Testis (tissue), 3 donors: ENCODE data around the gene AMY2B. TPM values are rescaled to one million over a fixed set of nuclear protein-coding genes. Genes with fewer than 3 reads are reported as not detected.

Experiments
- DNase-seq: peaks from one replicate; pipeline ENCODE4 v3.0.0-alpha.2; 2019
- H3K27ac ChIP-seq, 2 donors: fragments of 200-600 bp; sonication (generic); one replicate each; pipeline ENCODE4 v1.5.1; 2019
- H3K27me3 ChIP-seq: fragments of 200-600 bp; sonication (generic); one replicate; pipeline ENCODE4 v1.5.1; 2019
- H3K36me3 ChIP-seq: fragments of 200-600 bp; sonication (generic); one replicate; pipeline ENCODE4 v1.5.1; 2017; ENCODE audit warnings: low read depth; ENCODE audit errors: missing control alignments
- H3K4me1 ChIP-seq: fragments of 200-600 bp; sonication (generic); one replicate; pipeline ENCODE4 v1.5.1; 2019
- H3K4me3 ChIP-seq, 2 donors: fragments of 200-600 bp; sonication (generic); one replicate each; pipeline ENCODE4 v1.5.1; 2017 to 2019
- H3K9me3 ChIP-seq: fragments of 200-600 bp; sonication (generic); one replicate; pipeline ENCODE4 v1.5.1; 2017
- POLR2A ChIP-seq: fragments of 450-650 bp; IDR thresholded peaks from one replicate; pipeline ENCODE4 v1.6.1; 2017; ENCODE audit warnings: antibody characterized with exemption, mild to moderate bottlenecking, moderate library complexity
- WGBS, 2 donors: methylation state at CpG; one replicate each; pipeline ENCODE4 v1.1.5; 2018; 5-methylcytosine and 5-hydroxymethylcytosine counted together
- intact Hi-C: fragments of 100-400 bp; cut with DNase I; formaldehyde crosslinking; loops from one replicate; pipeline ENCODE4 v1.15.1; 2023; ENCODE audit warnings: low total_unique reads
- polyA plus RNA-seq: library from polyadenylated mRNA; stranded (reverse); fragments of 350-450 nt; fragmentation: Illumina TruSeq; extraction: RNeasy Lipid Tissue Mini Kit (QIAGEN cat#74804); gene quantifications from one replicate; pipeline ENCODE4 v1.2.3, GENCODE V29; 2014; ENCODE audit warnings: low read depth, low replicate concordance; ENCODE audit not compliant: insufficient read depth
- total RNA-seq, 2 donors: library from RNA; depleted of rRNA; stranded (reverse); fragments of >200 nt; gene quantifications; one replicate each; pipeline ENCODE4 v1.2.3, GENCODE V29; 2016
- TF ChIP-seq, protein P1 (sequence below), 3 experiments: fragments of 450-650 bp in 2 of 3; fragments of 200-600 bp in 1 of 3; sonication (generic) in 1 of 3; IDR thresholded peaks; one replicate each; pipeline ENCODE4 v1.5.1; 2016 to 2019; ENCODE audit warnings: antibody characterized with exemption in 3 of 3, mild to moderate bottlenecking in 2 of 3, moderate library complexity in 1 of 3

Gene AMY2B
- total and polyA plus RNA-seq, 3 donors from 2014 or later, result 6.6 to 19.4 (median 16.0) TPM

GRCh38 chr1:103529746-103530145 lies 41.6 kb upstream of the AMY2B start:
- no peak overlapping the region for H3K27ac ChIP-seq
- no peak overlapping the region for H3K4me3 ChIP-seq
- H3K36me3 ChIP-seq, result no peaks in the 10 kb centered on the region
- no peaks in the 10 kb centered on the region for H3K9me3 ChIP-seq
- 78 to 84% methylated on average over 8 of the region's 8 CpGs for WGBS, 2 donors
- H3K4me1 ChIP-seq, result peaks cover 4% of the 10 kb centered on the region
- intact Hi-C loops, result no loop called here
- H3K27me3 ChIP-seq, result no peaks in the 10 kb centered on the region
- DNase-seq, result no peak
- no peak for TF ChIP-seq POLR2A
- TF ChIP-seq, protein P1, sequence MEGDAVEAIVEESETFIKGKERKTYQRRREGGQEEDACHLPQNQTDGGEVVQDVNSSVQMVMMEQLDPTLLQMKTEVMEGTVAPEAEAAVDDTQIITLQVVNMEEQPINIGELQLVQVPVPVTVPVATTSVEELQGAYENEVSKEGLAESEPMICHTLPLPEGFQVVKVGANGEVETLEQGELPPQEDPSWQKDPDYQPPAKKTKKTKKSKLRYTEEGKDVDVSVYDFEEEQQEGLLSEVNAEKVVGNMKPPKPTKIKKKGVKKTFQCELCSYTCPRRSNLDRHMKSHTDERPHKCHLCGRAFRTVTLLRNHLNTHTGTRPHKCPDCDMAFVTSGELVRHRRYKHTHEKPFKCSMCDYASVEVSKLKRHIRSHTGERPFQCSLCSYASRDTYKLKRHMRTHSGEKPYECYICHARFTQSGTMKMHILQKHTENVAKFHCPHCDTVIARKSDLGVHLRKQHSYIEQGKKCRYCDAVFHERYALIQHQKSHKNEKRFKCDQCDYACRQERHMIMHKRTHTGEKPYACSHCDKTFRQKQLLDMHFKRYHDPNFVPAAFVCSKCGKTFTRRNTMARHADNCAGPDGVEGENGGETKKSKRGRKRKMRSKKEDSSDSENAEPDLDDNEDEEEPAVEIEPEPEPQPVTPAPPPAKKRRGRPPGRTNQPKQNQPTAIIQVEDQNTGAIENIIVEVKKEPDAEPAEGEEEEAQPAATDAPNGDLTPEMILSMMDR (IDR thresholded peaks at IDR 0.05), result no peak

GRCh38 chr1:103538226-103538625 lies 33.2 kb upstream of the AMY2B start:
- no peaks in the 10 kb centered on the region for H3K4me1 ChIP-seq
- H3K9me3 ChIP-seq, result no peaks in the 10 kb centered on the region
- intact Hi-C loops, result no loop called here
- TF ChIP-seq POLR2A, result no peak
- no peak overlapping the region for H3K4me3 ChIP-seq
- H3K36me3 ChIP-seq, result no peaks in the 10 kb centered on the region
- no peaks in the 10 kb centered on the region for H3K27me3 ChIP-seq
- no peak for DNase-seq
- WGBS, 2 donors, result 93 to 97% methylated on average over 2 of the region's 2 CpGs
- no peak overlapping the region for H3K27ac ChIP-seq

GRCh38 chr1:103541431-103541830 lies 30.0 kb upstream of the AMY2B start:
- TF ChIP-seq POLR2A, result no peak
- TF ChIP-seq, protein P1 (IDR thresholded peaks at IDR 0.05), result no peak
- Histone ChIP-seq H3K4me3 (no peak overlapping the region), H3K4me1 (no peaks in the 10 kb centered on the region), H3K36me3 (no peaks in the 10 kb centered on the region), H3K9me3 (no peaks in the 10 kb centered on the region), H3K27me3 (no peaks in the 10 kb centered on the region), H3K27ac (no peak overlapping the region)
- DNase-seq, result no peak
- intact Hi-C loops, result no loop called here
- WGBS, 2 donors, result 93 to 94% methylated on average over 3 of the region's 3 CpGs

GRCh38 chr1:103546496-103546895 lies 24.9 kb upstream of the AMY2B start:
- Histone ChIP-seq H3K27me3 (no peaks in the 10 kb centered on the region), H3K36me3 (no peaks in the 10 kb centered on the region), H3K4me1 (no peaks in the 10 kb centered on the region), H3K27ac (no peak overlapping the region), H3K9me3 (no peaks in the 10 kb centered on the region), H3K4me3 (no peak overlapping the region)
- no peak for TF ChIP-seq POLR2A
- TF ChIP-seq, protein P1 (IDR thresholded peaks at IDR 0.05), result no peak
- WGBS, 2 donors, result 94 to 100% methylated on average over 1 of the region's 1 CpG
- DNase-seq, result no peak
- intact Hi-C loops, result no loop called here

- no peaks in the 10 kb centered on the region for H3K27me3 ChIP-seq
- intact Hi-C loops, result no loop called here
- no peaks in the 10 kb centered on the region for H3K9me3 ChIP-seq
- no peak overlapping the region for H3K27ac ChIP-seq
- H3K4me1 ChIP-seq, result no peaks in the 10 kb centered on the region
- H3K36me3 ChIP-seq, result no peaks in the 10 kb centered on the region
- no peak overlapping the region for H3K4me3 ChIP-seq
- TF ChIP-seq, protein P1 (IDR thresholded peaks at IDR 0.05), result no peak
- no peak for TF ChIP-seq POLR2A
- DNase-seq, result no peak
- WGBS, 2 donors, result 77 to 86% methylated on average over 3 of the region's 3 CpGs
Observed at GRCh38 chr1:103547840-103548239, 23.5 kb upstream of the AMY2B start.
